HUES48 (cell line): ENCODE measurements around the gene AGTR1.
"Not testable (repeated sequence)": the region's sequence is repeated elsewhere in the genome, so short reads cannot be mapped to it uniquely, and the experiment has no call there.

Experiments
- H3K27ac ChIP-seq: one replicate; pipeline ENCODE4 v1.7.0; 2013; ENCODE audit warnings: low read depth, low read length, inconsistent platforms
- H3K27me3 ChIP-seq: 2 replicates; pipeline ENCODE4 v1.6.1; 2013; ENCODE audit warnings: mild to moderate bottlenecking, low read length; ENCODE audit not compliant: control insufficient read depth, insufficient read depth
- H3K36me3 ChIP-seq: 2 replicates; pipeline ENCODE4 v1.6.1; 2013; ENCODE audit warnings: low read length; ENCODE audit not compliant: control insufficient read depth, insufficient read depth
- H3K4me1 ChIP-seq: 2 replicates; pipeline ENCODE4 v1.6.1; 2013; ENCODE audit warnings: mild to moderate bottlenecking, low read length; ENCODE audit not compliant: control insufficient read depth, insufficient read depth
- H3K4me3 ChIP-seq: 2 replicates; pipeline ENCODE4 v1.5.1; 2013; ENCODE audit warnings: mild to moderate bottlenecking, low read depth, low read length
- H3K9ac ChIP-seq: 2 replicates; pipeline ENCODE4 v1.6.1; 2013; ENCODE audit warnings: mild to moderate bottlenecking, low read depth, low read length, moderate library complexity
- H3K9me3 ChIP-seq: 2 replicates; pipeline ENCODE4 v1.6.1; 2013; ENCODE audit warnings: low read length; ENCODE audit not compliant: control insufficient read depth, insufficient read depth

The AGTR1 gene

DNA sequence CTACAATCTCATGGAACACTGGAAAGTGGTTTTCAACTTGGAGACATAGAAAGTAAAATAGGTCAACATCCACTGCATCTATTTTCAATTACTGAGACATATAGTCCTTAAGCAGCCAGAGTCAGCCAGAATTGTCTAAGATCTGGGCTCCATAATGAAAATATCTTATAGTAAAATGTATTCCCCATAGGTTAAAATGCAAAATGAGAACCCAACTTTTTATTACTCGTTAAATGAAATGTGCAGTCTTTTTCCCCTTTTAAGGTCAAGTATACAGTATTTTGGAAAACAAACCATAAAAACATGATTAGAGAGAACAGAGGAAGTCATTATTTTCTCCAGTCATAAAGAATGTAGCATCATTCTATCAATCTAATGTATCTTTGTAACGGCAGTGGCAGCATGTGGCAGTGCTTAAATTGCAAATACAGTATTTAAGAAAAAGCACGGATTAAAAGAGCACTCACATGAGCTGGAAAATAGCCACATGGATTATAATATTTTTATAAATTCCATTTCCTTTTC, 65.5 kb downstream of the AGTR1 start:
- Histone ChIP-seq H3K27me3 (no peaks in the 10 kb centered on the region), H3K27ac (no peak overlapping the region), H3K4me3 (no peak overlapping the region), H3K4me1 (peaks cover 11% of the 10 kb centered on the region; the same call in 1 of the 2 replicates), H3K9ac (no peak overlapping the region), H3K9me3 (no peaks in the 10 kb centered on the region), H3K36me3 (no peaks in the 10 kb centered on the region)

- Histone ChIP-seq H3K9me3 (no peaks in the 10 kb centered on the region), H3K36me3 (no peaks in the 10 kb centered on the region), H3K4me1 (peaks cover 11% of the 10 kb centered on the region; the same call in 1 of the 2 replicates), H3K9ac (no peak overlapping the region), H3K27me3 (no peaks in the 10 kb centered on the region), H3K27ac (no peak overlapping the region), H3K4me3 (no peak overlapping the region)
These were observed 66.6 kb downstream of the AGTR1 start for GRCh38 chr3:148763986-148764935.

DNA sequence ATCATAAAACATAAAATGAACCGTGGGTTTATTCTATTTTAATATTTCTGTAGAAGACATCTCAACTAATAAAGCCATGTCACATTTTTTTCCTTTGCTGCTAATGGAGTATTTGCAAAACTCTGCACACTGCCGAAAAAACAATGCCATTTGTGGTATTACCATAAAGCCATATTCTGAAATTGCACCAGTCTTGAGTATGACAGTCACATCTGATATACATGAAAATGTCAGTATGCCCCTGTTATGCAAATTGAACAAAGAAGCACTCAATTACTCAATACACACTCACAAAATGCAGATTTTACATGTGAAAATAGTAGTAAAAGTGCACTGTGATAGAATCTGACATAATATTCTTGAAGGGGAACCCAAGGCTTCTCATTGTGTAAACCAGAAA, 74.7 kb downstream of the AGTR1 start:
- Histone ChIP-seq H3K9ac (no peak overlapping the region), H3K4me3 (no peak overlapping the region), H3K27me3 (no peaks in the 10 kb centered on the region), H3K4me1 (no peaks in the 10 kb centered on the region), H3K27ac (no peak overlapping the region), H3K36me3 (no peaks in the 10 kb centered on the region), H3K9me3 (no peaks in the 10 kb centered on the region)

DNA sequence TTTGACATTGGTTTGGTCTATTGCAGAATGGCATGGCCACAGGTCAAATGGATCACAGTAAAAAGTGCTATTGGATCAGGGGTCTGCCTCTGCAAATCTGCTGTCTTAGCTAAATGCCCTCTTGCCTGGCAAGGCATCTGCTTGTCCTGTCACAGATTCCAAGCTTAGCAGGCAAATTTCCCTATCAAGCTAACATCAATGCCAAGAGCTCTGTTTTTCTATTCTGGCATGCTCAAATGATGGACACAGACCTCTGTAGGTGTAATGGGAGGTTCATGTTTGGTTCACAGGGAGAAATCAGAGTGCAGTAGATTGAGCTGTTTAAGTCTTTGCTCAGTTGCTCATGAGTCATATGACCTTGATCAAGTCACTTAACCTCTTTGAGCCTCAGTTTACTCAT, 75.1 kb downstream of the AGTR1 start:
- no peaks in the 10 kb centered on the region for H3K4me1 ChIP-seq
- H3K4me3 ChIP-seq = no peak overlapping the region
- no peaks in the 10 kb centered on the region for H3K36me3 ChIP-seq
- no peaks in the 10 kb centered on the region for H3K9me3 ChIP-seq
- H3K27me3 ChIP-seq = no peaks in the 10 kb centered on the region
- H3K27ac ChIP-seq = no peak overlapping the region
- H3K9ac ChIP-seq = no peak overlapping the region

- H3K36me3 ChIP-seq = no peaks in the 10 kb centered on the region
- no peaks in the 10 kb centered on the region for H3K4me1 ChIP-seq
- H3K27ac ChIP-seq = no peak overlapping the region
- H3K4me3 ChIP-seq = no peak overlapping the region
- no peaks in the 10 kb centered on the region for H3K9me3 ChIP-seq
- H3K27me3 ChIP-seq = no peaks in the 10 kb centered on the region
- H3K9ac ChIP-seq = no peak overlapping the region
These were observed 76.1 kb downstream of the AGTR1 start for GRCh38 chr3:148773805-148774204.

DNA sequence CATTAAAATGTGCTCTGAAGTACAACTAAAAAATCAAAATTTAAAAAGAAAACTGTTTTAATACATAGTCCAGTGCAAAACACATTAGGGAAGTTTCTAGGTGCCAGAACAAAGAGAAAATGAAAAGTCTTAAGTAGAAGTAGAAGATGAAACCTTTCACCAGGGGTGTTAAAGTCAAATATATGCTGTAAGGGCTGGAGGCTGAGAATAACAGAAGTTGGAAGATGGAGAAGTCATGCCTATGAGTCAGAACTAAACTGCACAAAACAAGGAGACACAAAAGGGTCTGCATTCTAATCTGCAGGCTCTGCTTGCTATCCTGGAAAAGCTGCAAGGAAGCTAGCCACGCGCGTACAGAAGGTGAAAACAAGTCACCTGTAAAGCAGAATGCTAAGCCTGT, 81.2 kb downstream of the AGTR1 start:
- Histone ChIP-seq H3K36me3 (no peaks in the 10 kb centered on the region), H3K9me3 (no peaks in the 10 kb centered on the region), H3K9ac (no peak overlapping the region), H3K4me1 (no peaks in the 10 kb centered on the region), H3K4me3 (no peak overlapping the region), H3K27ac (no peak overlapping the region), H3K27me3 (no peaks in the 10 kb centered on the region)

- H3K9ac ChIP-seq, H3K27ac ChIP-seq, H3K4me1 ChIP-seq, H3K27me3 ChIP-seq, H3K36me3 ChIP-seq, H3K9me3 ChIP-seq, H3K4me3 ChIP-seq: not testable (repeated sequence)
These were observed 87.3 kb downstream of the AGTR1 start for GRCh38 chr3:148785026-148785425.

GRCh38 chr3:148786159-148786558, 88.5 kb downstream of the AGTR1 start:
- H3K36me3 ChIP-seq, H3K4me3 ChIP-seq, H3K9me3 ChIP-seq, H3K27me3 ChIP-seq, H3K4me1 ChIP-seq, H3K27ac ChIP-seq, H3K9ac ChIP-seq: not testable (repeated sequence)

DNA sequence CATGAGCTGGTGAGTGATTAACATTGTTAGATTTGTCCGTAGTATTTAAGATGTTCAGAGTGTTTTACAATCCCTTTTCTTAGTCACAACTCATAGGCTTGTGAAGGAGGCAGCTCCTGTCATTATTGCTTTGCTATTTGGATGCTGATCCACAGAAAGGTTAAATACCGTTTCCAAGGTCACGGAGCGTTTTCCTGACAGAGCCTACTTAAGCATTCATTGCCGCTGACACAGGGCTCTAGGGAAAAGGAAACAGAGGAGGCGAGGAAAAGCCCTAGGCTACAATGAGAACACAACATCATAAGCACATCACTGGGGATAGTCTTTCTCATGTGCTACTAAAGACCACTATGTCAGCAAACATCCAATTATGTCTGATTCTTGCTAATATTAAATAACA, 91.4 kb downstream of the AGTR1 start:
- Histone ChIP-seq H3K27ac (no peak overlapping the region), H3K4me1 (peaks cover 7% of the 10 kb centered on the region; the same call in 1 of the 2 replicates), H3K4me3 (no peak overlapping the region)

GRCh38 chr3:148789906-148790305, 92.2 kb downstream of the AGTR1 start:
- Histone ChIP-seq H3K4me1 (peaks cover 7% of the 10 kb centered on the region; the same call in 1 of the 2 replicates), H3K36me3 (no peaks in the 10 kb centered on the region), H3K27ac (no peak overlapping the region), H3K4me3 (no peak overlapping the region), H3K9me3 (peaks cover 7% of the 10 kb centered on the region), H3K27me3 (no peaks in the 10 kb centered on the region), H3K9ac (no peak overlapping the region)

More for the DNA sequence above, 91.4 kb downstream of the AGTR1 start:
- H3K9me3 ChIP-seq = peaks cover 7% of the 10 kb centered on the region
- H3K27me3 ChIP-seq = no peaks in the 10 kb centered on the region
- H3K9ac ChIP-seq = no peak overlapping the region
- no peaks in the 10 kb centered on the region for H3K36me3 ChIP-seq

GRCh38 chr3:148790370-148790769, 92.7 kb downstream of the AGTR1 start:
- Histone ChIP-seq H3K27me3 (no peaks in the 10 kb centered on the region), H3K9me3 (peaks cover 7% of the 10 kb centered on the region), H3K9ac (no peak overlapping the region), H3K4me3 (no peak overlapping the region), H3K4me1 (peaks cover 7% of the 10 kb centered on the region; the same call in 1 of the 2 replicates), H3K36me3 (no peaks in the 10 kb centered on the region), H3K27ac (no peak overlapping the region)
